WTC11 (cell line): ENCODE data around the gene FABP1. TPM values are rescaled to one million over a fixed set of nuclear protein-coding genes. Genes with fewer than 3 reads are reported as not detected.

Source experiments
- ATAC-seq: fragments of 200-7000 bp; cut with Tn5 transposase; 2 replicates; pipeline ENCODE4 v1.10.0; 2021; ENCODE audit warnings: mild to moderate bottlenecking, moderate library complexity
- CTCF ChIA-PET: fragments of 300-600 bp; sonication (Branson Sonifier 250); formaldehyde crosslinking; loops from one replicate; lab custom pipeline; 2021; ENCODE audit warnings: antibody characterized with exemption; lab: Charles Lee
- POLR2A ChIA-PET: fragments of 350-600 bp; sonication (Branson Sonifier 250); formaldehyde crosslinking; loops from one replicate; lab custom pipeline; 2021; ENCODE audit warnings: antibody characterized with exemption; lab: Charles Lee
- DNase-seq: peaks from one replicate; pipeline ENCODE4 v3.0.0; 2021; ENCODE audit warnings: low spot score
- H3K27ac Mint-ChIP-seq: 2 replicates; pipeline ENCODE4 v1.8.0; 2021; ENCODE audit warnings: mixed read lengths
- H3K27me3 Mint-ChIP-seq: 2 replicates; pipeline ENCODE4 v1.8.0; 2021; ENCODE audit warnings: low read depth, mild to moderate bottlenecking, moderate library complexity, mixed read lengths
- H3K36me3 Mint-ChIP-seq: 2 replicates; pipeline ENCODE4 v1.8.0; 2021; ENCODE audit warnings: mixed read lengths
- H3K4me1 Mint-ChIP-seq: 2 replicates; pipeline ENCODE4 v1.8.0; 2022; ENCODE audit warnings: mixed read lengths
- H3K4me3 Mint-ChIP-seq: 2 replicates; pipeline ENCODE4 v1.8.0; 2021; ENCODE audit warnings: mild to moderate bottlenecking, moderate library complexity, mixed read lengths
- H3K9me3 Mint-ChIP-seq: 2 replicates; pipeline ENCODE4 v1.8.0; 2021; ENCODE audit warnings: mixed read lengths
- ARID4B ChIP-seq: sonication (generic); formaldehyde crosslinking; IDR thresholded peaks from 2 replicates; pipeline ENCODE4 v1.8.0; 2023; ENCODE audit warnings: missing genetic modification reagents, mild to moderate bottlenecking, borderline replicate concordance
- CDX4 ChIP-seq: fragments of 250-450 bp; sonication (Bioruptor Pico); IDR thresholded peaks from 2 replicates; pipeline ENCODE4 v1.9.0; 2021; ENCODE audit warnings: moderate library complexity, mild to moderate bottlenecking, inconsistent platforms, borderline replicate concordance
- CTCF ChIP-seq: fragments of 200-600 bp; IDR thresholded peaks from 2 replicates; pipeline ENCODE4 v1.8.0; 2022; ENCODE audit warnings: antibody characterized with exemption
- E2F1 ChIP-seq: sonication (generic); formaldehyde crosslinking; IDR thresholded peaks from 2 replicates; pipeline ENCODE4 v1.8.0; 2022; ENCODE audit warnings: mild to moderate bottlenecking, missing genetic modification reagents
- FOXJ3 ChIP-seq: sonication (generic); formaldehyde crosslinking; IDR thresholded peaks from 2 replicates; pipeline ENCODE4 v1.9.0; 2021; ENCODE audit warnings: missing genetic modification reagents, mild to moderate bottlenecking, borderline replicate concordance
- IRF1 ChIP-seq: sonication (generic); formaldehyde crosslinking; IDR thresholded peaks from 2 replicates; pipeline ENCODE4 v1.8.0; 2023; ENCODE audit warnings: missing genetic modification reagents
- IRF2 ChIP-seq: sonication (generic); formaldehyde crosslinking; IDR thresholded peaks from 2 replicates; pipeline ENCODE4 v1.8.0; 2022; ENCODE audit warnings: low read depth, missing genetic modification reagents, borderline replicate concordance
- JAZF1 ChIP-seq: fragments of 250-450 bp; sonication (Bioruptor Pico); IDR thresholded peaks from 2 replicates; pipeline ENCODE4 v1.9.0; 2021; ENCODE audit warnings: moderate library complexity, mild to moderate bottlenecking, inconsistent platforms
- JUN ChIP-seq: sonication (generic); formaldehyde crosslinking; IDR thresholded peaks from 2 replicates; pipeline ENCODE4 v1.8.0; 2023; ENCODE audit warnings: mild to moderate bottlenecking, missing genetic modification reagents
- MXD4 ChIP-seq: fragments of 250-450 bp; sonication (Bioruptor Pico); IDR thresholded peaks from 2 replicates; pipeline ENCODE4 v1.8.0; 2021; ENCODE audit warnings: mild to moderate bottlenecking, moderate library complexity, borderline replicate concordance
- MYBL2 ChIP-seq: sonication (generic); formaldehyde crosslinking; IDR thresholded peaks from 2 replicates; pipeline ENCODE4 v1.8.1; 2023; ENCODE audit warnings: mild to moderate bottlenecking, moderate library complexity, missing genetic modification reagents
- NR3C1 ChIP-seq: sonication (generic); formaldehyde crosslinking; conservative IDR thresholded peaks from 2 replicates; pipeline ENCODE4 v1.8.1; 2023; ENCODE audit warnings: low read depth, mild to moderate bottlenecking, missing genetic modification reagents
- PREB ChIP-seq: sonication (generic); formaldehyde crosslinking; IDR thresholded peaks from 2 replicates; pipeline ENCODE4 v1.8.1; 2022; ENCODE audit warnings: mild to moderate bottlenecking, missing genetic modification reagents, moderate library complexity, borderline replicate concordance
- total RNA-seq: library from RNA; stranded (reverse); gene quantifications from 3 replicates; pipeline ENCODE4 v1.2.3, GENCODE V29; 2021
- TF ChIP-seq, protein P1 (sequence below): sonication (generic); formaldehyde crosslinking; IDR thresholded peaks from 2 replicates; pipeline ENCODE4 v1.8.1; 2023; ENCODE audit warnings: mild to moderate bottlenecking, missing genetic modification reagents, moderate library complexity
- TF ChIP-seq, protein P2 (sequence below): sonication (generic); formaldehyde crosslinking; IDR thresholded peaks from 2 replicates; pipeline ENCODE4 v1.8.1; 2023; ENCODE audit warnings: mild to moderate bottlenecking, missing genetic modification reagents

Gene FABP1
- total RNA-seq, 1 experiment from 2014 or later, result 0.46 TPM

DNA sequence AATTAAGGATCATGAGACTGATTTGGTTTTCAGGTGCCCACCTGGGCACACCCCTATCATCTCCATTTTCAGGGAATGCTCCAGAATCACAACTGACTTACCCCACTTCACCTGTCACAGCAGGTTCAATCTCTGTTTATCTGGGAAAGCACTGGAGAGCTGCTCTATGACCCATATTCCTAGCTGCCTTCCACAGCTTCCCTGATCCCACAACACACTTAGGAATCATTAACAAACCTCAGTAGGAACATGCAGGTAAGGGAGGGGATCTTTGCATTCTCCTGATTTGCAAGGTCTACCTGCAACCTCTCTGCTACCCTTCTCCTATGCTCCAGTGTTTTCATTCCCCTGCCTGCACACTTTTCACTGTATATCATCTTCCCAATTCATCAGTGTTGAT is 18.7 kb upstream of the FABP1 start:
- Mint-ChIP-seq H3K9me3 (peaks cover 30% of the 10 kb centered on the region), H3K27me3 (peaks cover 9% of the 10 kb centered on the region), H3K36me3 (peaks cover 11% of the 10 kb centered on the region), H3K27ac (no peak overlapping the region)
- no peak for ATAC-seq
- no peak for TF ChIP-seq IRF1
- no peak for TF ChIP-seq JUN (CRISPR knock-in tag)
- TF ChIP-seq, all 79 proteins: peak for 0
- ChIA-PET CTCF (interaction anchor here (1.9 kb wide), 1 partner anchor 86 kb away, joined by 17 read pairs; no protein-coding TSS in a partner anchor), POLR2A (no interaction called here)
- Mint-ChIP-seq H3K4me1 (no peaks in the 10 kb centered on the region), H3K4me3 (no peak overlapping the region)
- no peak for DNase-seq

GRCh38 chr2:88144914-88145497 is 17.1 kb upstream of the FABP1 start:
- Mint-ChIP-seq H3K27ac (no peak overlapping the region), H3K4me3 (no peak overlapping the region), H3K36me3 (peaks cover 11% of the 10 kb centered on the region), H3K9me3 (peaks cover 31% of the 10 kb centered on the region), H3K4me1 (no peaks in the 10 kb centered on the region), H3K27me3 (peaks cover 12% of the 10 kb centered on the region; the same call in 1 of the 2 replicates)
- TF ChIP-seq E2F1 (CRISPR knock-in tag) (no peak), CTCF (no peak), MXD4 (CRISPR knock-in tag) (no peak), NR3C1 (CRISPR knock-in tag) (no peak), CDX4 (CRISPR knock-in tag) (no peak)
- TF ChIP-seq, protein P1, sequence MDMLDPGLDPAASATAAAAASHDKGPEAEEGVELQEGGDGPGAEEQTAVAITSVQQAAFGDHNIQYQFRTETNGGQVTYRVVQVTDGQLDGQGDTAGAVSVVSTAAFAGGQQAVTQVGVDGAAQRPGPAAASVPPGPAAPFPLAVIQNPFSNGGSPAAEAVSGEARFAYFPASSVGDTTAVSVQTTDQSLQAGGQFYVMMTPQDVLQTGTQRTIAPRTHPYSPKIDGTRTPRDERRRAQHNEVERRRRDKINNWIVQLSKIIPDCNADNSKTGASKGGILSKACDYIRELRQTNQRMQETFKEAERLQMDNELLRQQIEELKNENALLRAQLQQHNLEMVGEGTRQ (CRISPR knock-in tag), result no peak
- CTCF ChIA-PET, result interaction anchor here (1.9 kb wide), 1 partner anchor 85 kb away, joined by 17 read pairs; no protein-coding TSS in a partner anchor
- POLR2A ChIA-PET, result no interaction called here
- ATAC-seq (no peak), DNase-seq (no peak)

DNA sequence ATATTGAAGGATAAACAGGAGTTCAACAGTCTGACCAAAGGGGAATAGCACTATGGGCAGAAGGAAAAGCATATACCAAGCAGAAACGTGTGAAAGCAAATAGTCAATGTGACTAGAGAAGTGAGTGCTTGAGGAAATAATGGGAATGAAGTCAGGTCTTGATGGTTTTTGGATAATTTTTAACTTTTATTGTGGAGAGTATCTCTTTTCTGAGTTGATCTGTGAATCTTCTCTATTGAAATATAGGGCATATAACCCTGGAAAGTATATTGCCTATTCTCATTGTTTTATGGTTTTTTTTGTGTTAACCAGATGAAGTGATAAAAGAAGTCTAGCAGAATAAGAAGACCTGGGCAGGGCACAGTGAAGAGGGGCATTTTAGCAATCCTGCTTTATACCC is 16.4 kb upstream of the FABP1 start:
- POLR2A ChIA-PET, result no interaction called here
- H3K9me3 Mint-ChIP-seq, result peaks cover 29% of the 10 kb centered on the region
- TF ChIP-seq PREB (no peak), MYBL2 (CRISPR knock-in tag) (no peak), IRF2 (CRISPR knock-in tag) (no peak), ARID4B (CRISPR knock-in tag) (no peak), JAZF1 (CRISPR knock-in tag) (no peak), FOXJ3 (no peak), NR3C1 (CRISPR knock-in tag) (no peak)
- TF ChIP-seq, protein P2, sequence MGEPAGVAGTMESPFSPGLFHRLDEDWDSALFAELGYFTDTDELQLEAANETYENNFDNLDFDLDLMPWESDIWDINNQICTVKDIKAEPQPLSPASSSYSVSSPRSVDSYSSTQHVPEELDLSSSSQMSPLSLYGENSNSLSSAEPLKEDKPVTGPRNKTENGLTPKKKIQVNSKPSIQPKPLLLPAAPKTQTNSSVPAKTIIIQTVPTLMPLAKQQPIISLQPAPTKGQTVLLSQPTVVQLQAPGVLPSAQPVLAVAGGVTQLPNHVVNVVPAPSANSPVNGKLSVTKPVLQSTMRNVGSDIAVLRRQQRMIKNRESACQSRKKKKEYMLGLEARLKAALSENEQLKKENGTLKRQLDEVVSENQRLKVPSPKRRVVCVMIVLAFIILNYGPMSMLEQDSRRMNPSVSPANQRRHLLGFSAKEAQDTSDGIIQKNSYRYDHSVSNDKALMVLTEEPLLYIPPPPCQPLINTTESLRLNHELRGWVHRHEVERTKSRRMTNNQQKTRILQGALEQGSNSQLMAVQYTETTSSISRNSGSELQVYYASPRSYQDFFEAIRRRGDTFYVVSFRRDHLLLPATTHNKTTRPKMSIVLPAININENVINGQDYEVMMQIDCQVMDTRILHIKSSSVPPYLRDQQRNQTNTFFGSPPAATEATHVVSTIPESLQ, result no peak
- H3K27ac Mint-ChIP-seq, result no peak overlapping the region
- peaks cover 12% of the 10 kb centered on the region; the same call in 1 of the 2 replicates for H3K27me3 Mint-ChIP-seq
- H3K36me3 Mint-ChIP-seq, result peaks cover 9% of the 10 kb centered on the region
- CTCF ChIA-PET, result interaction anchor here (1.3 kb wide), 1 partner anchor 84 kb away, joined by 3 read pairs; no protein-coding TSS in a partner anchor
- ATAC-seq (no peak), DNase-seq (no peak)
- no peak overlapping the region for H3K4me3 Mint-ChIP-seq
- H3K4me1 Mint-ChIP-seq, result no peaks in the 10 kb centered on the region
